IPS-20b (cell line): ENCODE measurements around the gene TBC1D14.
"Not testable (repeated sequence)": the region's sequence is repeated elsewhere in the genome, so short reads cannot be mapped to it uniquely, and the experiment has no call there.

ENCODE experiments used
- H3K27ac ChIP-seq: one replicate; pipeline ENCODE4 v1.5.1; 2013; ENCODE audit warnings: low read length
- H3K27me3 ChIP-seq: 2 replicates; pipeline ENCODE4 v1.6.1; 2013; ENCODE audit warnings: mild to moderate bottlenecking, low read length, inconsistent platforms; ENCODE audit not compliant: insufficient read depth
- H3K36me3 ChIP-seq: 2 replicates; pipeline ENCODE4 v1.6.1; 2013; ENCODE audit warnings: low read depth, mild to moderate bottlenecking, inconsistent platforms, low read length, moderate library complexity; ENCODE audit not compliant: insufficient read depth
- H3K4me1 ChIP-seq: 2 replicates; pipeline ENCODE4 v1.6.1; 2013; ENCODE audit warnings: mild to moderate bottlenecking, control low read depth, inconsistent platforms, low read length, moderate library complexity; ENCODE audit not compliant: insufficient read depth
- H3K4me3 ChIP-seq: 2 replicates; pipeline ENCODE4 v1.5.1; 2013; ENCODE audit warnings: mild to moderate bottlenecking, low read length, inconsistent platforms
- H3K9ac ChIP-seq: 2 replicates; pipeline ENCODE4 v1.6.1; 2013; ENCODE audit warnings: low read depth, mild to moderate bottlenecking, inconsistent platforms, low read length, moderate library complexity
- H3K9me3 ChIP-seq: 2 replicates; pipeline ENCODE4 v1.6.1; 2013; ENCODE audit warnings: mild to moderate bottlenecking, low read depth, low read length, inconsistent platforms; ENCODE audit not compliant: insufficient read depth

The TBC1D14 gene

DNA sequence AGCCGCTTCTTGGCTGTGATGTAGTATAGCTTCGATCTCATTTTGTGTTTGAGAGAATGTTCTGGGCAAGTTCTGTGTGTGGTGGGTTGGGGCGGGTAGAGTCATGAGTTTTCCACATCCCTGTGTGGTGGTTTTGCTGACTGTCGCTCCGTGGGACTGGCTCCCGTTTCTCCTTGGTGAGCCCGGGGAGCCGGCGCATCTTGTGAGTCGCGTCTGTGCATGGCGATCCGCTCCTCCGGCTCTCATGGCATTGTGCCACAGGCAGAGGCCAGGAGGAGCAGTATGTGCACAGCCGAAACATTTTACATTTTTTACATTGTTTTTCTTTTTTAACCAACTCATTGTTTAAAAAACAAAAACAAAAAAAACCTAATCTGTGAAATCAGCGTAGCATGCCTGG is 27.7 kb upstream of the TBC1D14 start:
- Histone ChIP-seq H3K27ac (no peak overlapping the region), H3K9me3 (no peaks in the 10 kb centered on the region), H3K4me3 (no peak overlapping the region), H3K27me3 (no peaks in the 10 kb centered on the region), H3K36me3 (peaks cover 56% of the 10 kb centered on the region), H3K4me1 (no peaks in the 10 kb centered on the region), H3K9ac (no peak overlapping the region)

DNA sequence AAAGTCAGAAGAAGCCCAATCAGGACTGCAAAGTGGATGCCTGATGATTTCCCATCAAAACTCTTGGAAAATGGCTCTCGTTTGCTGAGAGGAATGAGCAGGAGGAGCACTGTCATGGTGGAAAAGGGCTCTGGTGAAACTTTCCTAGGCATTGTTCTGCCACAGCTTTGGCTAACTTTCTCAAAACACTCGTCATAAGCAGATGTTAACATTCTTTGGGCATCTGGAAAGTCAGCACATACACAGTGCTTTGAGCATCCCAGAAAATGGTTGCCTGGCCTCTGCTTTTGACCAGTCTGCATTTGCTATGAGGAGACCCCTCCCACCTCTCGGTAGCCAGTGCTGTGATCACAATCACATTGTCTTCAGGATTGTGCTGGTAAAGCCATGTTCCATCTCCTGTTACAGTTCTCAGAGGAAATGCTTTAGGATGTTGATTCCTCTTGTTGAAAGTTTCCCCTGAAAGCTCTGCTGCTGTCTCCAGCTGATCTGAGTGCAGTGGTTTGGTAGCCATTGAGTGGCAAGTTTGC is 25.2 kb upstream of the TBC1D14 start:
- no peaks in the 10 kb centered on the region for H3K27me3 ChIP-seq
- H3K27ac ChIP-seq, result no peak overlapping the region
- H3K36me3 ChIP-seq, result peaks cover 35% of the 10 kb centered on the region
- no peak overlapping the region for H3K9ac ChIP-seq
- no peak overlapping the region for H3K4me3 ChIP-seq
- no peaks in the 10 kb centered on the region for H3K9me3 ChIP-seq
- no peaks in the 10 kb centered on the region for H3K4me1 ChIP-seq

DNA sequence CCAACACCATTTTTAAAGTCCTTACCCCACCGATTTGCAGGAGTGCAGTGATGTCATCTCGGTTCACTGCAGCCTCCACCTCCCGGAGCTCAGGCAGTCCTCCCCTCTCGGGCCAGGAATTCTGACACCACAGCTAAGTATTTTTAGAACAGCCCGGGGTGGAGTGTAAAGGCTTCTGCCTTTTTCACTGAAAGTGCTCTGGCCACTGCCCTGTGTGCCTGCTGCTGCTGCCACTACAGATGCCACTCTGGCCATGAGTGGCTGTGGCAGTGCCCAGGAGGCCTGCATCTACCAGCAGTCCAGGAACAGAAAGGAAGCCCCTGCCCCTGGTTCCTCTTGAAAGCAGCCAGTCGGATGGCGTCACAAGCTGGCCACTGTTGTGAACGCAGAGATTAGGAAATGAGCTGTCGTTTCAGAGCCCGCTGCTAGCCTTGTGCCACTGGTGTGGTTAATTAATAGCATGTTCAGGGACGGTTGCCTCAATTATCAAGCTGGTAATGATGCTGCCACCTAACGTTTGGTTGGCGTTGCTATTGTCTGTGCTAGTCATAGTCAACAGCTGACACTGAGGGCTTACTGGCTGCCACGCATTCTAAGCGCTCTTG is 23.6 kb upstream of the TBC1D14 start:
- Histone ChIP-seq H3K9ac (no peak overlapping the region), H3K36me3 (peaks cover 23% of the 10 kb centered on the region), H3K4me1 (no peaks in the 10 kb centered on the region), H3K27ac (no peak overlapping the region), H3K27me3 (no peaks in the 10 kb centered on the region), H3K9me3 (no peaks in the 10 kb centered on the region), H3K4me3 (no peak overlapping the region)

DNA sequence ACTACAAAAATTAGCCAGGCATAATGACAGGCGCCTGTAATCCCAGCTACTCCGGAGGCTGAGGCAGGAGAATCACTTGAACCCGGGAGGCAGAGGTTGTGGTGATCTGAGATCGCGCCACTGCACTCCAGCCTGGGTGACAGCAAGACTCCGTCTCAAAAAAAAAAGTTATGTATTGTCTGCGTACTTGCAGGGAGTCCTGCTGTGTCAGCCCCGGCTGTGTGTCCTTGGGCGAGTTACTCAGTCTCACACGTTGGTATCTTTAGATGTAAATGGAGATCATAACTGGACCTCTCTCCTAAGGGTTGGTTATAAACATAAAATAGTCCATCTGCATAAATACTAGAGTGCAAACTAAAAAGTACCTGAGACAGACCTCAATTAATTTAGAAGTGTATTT is 22.7 kb upstream of the TBC1D14 start:
- no peaks in the 10 kb centered on the region for H3K4me1 ChIP-seq
- H3K36me3 ChIP-seq, result peaks cover 14% of the 10 kb centered on the region; the same call in 1 of the 2 replicates
- no peak overlapping the region for H3K9ac ChIP-seq
- H3K27me3 ChIP-seq, result no peaks in the 10 kb centered on the region
- no peak overlapping the region for H3K27ac ChIP-seq
- no peak overlapping the region for H3K4me3 ChIP-seq
- no peaks in the 10 kb centered on the region for H3K9me3 ChIP-seq

DNA sequence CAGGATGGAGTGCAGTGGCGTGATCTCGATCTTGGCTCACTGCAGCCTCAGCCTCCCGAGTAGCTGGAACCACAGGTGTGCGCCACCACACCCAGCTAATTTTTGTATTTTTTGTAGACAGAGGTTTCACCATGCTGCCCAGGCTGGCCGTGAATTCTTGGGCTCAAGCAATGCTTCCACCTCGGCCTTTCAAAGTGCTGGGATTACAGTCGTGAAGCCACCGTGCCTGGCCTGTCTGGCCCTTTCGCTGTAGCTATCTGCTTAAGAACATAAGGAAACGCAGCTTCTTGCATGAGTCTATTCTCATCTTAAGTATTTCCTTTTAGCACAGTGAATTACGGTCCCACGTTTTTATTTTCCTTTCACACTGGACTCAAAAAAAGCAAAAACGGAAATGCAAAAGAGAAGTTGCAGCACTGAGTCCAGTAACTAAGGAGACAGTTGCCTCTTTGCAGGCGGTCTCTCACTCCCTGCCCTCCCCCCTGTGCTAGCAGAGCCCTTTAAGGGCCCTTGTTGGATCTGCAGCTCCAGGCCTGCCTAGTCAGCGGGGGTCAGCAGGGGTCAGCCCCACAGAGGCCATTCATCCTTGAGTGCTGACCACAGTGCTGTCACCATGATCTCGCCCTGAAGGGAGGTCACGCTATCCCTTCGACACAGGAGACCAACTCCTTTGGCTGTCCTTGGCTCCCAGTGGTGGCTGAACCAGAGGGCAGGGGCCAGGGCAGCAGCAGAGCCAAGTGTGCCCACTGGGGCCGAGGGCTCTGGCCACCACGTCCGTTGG is 21.8 kb upstream of the TBC1D14 start:
- peaks cover 5% of the 10 kb centered on the region; the same call in 1 of the 2 replicates for H3K36me3 ChIP-seq
- H3K4me1 ChIP-seq, result no peaks in the 10 kb centered on the region
- H3K9ac ChIP-seq, result no peak overlapping the region
- no peaks in the 10 kb centered on the region for H3K9me3 ChIP-seq
- no peak overlapping the region for H3K4me3 ChIP-seq
- H3K27me3 ChIP-seq, result no peaks in the 10 kb centered on the region
- no peak overlapping the region for H3K27ac ChIP-seq

DNA sequence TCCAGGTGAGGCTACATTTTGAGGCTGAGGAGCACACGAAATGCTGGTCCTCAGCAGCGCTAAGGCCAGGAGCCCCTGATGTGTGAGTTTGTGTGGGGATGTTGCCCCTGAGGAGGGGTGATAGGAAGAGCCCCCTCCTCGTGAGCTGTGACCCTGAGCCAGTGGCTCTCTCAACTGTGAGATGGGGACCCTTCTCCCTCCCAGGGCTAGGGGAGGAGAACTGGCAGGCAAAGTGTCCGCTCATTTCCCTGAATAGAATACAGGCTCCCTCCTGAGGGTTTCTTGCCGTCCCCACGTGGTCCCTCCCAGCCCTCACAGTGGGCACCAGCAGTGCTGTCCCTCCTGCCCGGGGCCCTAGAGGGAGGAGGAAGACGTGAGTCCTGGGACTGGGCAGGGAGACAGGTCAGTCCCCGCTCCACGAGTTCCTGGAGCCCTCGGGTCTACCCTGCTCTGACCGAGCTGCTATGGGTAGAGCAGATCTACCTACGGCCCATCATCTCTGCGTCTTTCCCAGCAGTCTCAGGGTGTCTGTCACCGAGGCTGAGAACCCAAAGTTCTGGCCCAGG is 21.0 kb upstream of the TBC1D14 start:
- no peak overlapping the region for H3K9ac ChIP-seq
- H3K4me3 ChIP-seq, result no peak overlapping the region
- no peaks in the 10 kb centered on the region for H3K9me3 ChIP-seq
- no peak overlapping the region for H3K27ac ChIP-seq
- no peaks in the 10 kb centered on the region for H3K27me3 ChIP-seq
- no peaks in the 10 kb centered on the region; the same call in 1 of the 2 replicates for H3K36me3 ChIP-seq
- no peaks in the 10 kb centered on the region for H3K4me1 ChIP-seq

DNA sequence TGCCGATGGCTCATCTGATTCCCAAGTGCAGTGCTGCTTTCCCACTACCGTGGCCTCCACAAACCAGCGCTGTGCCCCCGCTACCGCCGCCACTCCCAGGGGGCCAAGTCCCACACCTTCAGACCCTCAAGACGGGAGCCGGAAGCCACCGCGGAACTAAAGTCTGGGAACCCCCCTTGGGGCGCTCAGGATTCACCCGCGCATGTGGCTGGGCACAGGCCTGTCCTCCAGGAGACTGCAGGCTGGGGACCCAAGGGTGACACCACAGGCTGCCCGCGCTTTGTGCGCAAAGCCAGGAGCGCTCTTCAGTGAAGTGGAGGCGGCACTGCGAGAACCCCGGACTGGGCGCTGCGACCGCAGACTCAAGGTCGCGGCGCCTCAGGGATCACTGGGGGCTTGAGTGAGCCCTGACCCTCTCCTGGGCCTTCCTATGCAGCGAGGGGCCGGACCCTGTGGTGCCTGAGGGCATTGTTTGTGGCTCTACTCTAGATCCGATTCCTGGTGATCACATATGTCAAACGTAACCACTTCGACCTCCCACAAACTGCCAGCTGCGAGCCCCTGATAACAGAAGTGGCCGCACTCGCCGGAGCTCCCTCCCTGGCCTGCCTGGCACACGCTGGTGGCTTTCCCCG is 20.4 kb upstream of the TBC1D14 start:
- Histone ChIP-seq H3K27me3 (no peaks in the 10 kb centered on the region), H3K36me3 (no peaks in the 10 kb centered on the region), H3K9me3 (no peaks in the 10 kb centered on the region), H3K4me1 (no peaks in the 10 kb centered on the region), H3K4me3 (no peak overlapping the region), H3K27ac (no peak overlapping the region), H3K9ac (no peak overlapping the region)

DNA sequence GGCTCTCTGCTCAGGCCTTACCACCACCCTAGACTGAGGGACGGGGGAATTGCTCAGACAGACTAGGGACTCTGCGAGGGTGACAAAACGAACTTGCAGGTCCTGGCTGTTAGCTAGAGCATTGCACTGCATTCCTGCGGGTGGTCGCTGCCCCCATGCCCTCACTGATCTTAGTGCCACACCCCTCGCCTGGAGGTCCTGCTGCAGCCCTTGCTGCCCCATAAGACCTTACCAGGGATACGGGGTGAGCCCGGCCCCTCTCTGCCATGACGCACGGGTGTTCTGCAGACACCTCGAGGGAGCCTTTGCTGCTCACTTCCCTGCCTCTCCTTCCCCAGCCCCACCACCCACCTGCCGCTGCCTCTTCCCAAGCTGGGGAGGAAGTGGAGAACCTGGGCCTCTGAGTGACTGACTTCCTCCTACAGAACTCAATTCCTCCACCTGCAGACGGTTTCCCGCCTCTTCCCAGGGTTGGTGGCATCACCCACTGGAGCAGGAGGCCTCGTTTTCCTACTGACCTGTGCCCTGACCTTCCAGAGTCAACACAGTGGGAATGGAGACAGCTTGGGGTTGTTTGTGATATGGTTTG is 19.8 kb upstream of the TBC1D14 start:
- Histone ChIP-seq H3K36me3 (no peaks in the 10 kb centered on the region), H3K4me1 (no peaks in the 10 kb centered on the region), H3K9me3 (no peaks in the 10 kb centered on the region), H3K4me3 (no peak overlapping the region), H3K9ac (no peak overlapping the region), H3K27me3 (no peaks in the 10 kb centered on the region), H3K27ac (no peak overlapping the region)

DNA sequence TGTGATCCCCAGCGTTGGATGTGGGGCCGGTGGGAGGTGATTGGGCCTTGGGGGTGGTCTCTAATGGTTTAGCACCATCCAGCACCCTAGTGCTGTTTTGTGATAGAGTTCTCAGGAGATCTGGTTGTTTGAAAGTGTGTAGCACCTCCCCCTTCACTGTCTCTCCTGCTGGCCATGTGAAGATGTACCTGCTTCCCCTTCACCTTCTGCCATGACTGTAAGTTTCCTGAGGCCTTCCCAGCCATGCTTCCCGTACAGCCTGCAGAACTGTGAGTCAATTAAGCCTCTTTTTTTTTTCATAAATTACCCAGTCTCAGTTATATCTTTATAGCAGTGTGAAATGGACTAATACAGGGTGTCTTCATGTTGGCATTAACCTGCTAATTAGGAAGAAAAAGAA is 19.3 kb upstream of the TBC1D14 start:
- H3K9me3 ChIP-seq, result no peaks in the 10 kb centered on the region
- H3K9ac ChIP-seq, result no peak overlapping the region
- H3K4me3 ChIP-seq, result no peak overlapping the region
- H3K27me3 ChIP-seq, result no peaks in the 10 kb centered on the region
- H3K4me1 ChIP-seq, result no peaks in the 10 kb centered on the region
- no peak overlapping the region for H3K27ac ChIP-seq
- no peaks in the 10 kb centered on the region for H3K36me3 ChIP-seq

DNA sequence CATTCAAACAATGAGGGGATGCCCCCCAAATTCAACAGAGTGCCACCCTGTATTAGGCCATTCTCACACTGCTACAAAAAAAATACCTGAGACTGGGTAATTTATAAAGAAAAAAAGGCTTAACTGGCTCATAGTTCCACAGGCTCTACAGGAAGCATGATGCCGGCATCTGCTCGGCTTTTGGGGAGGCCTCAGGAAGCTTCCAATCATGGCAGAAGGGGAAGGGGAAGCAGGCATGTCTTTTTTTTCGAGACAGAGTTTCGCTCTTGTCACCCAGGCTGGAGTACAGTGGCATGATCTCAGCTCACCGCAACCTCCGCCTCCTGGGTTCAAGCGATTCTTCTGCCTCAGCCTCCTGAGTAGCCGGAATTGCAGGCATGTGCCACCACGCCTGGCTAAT is 18.7 kb upstream of the TBC1D14 start:
- H3K4me3 ChIP-seq, H3K36me3 ChIP-seq, H3K4me1 ChIP-seq, H3K27me3 ChIP-seq, H3K9ac ChIP-seq, H3K9me3 ChIP-seq, H3K27ac ChIP-seq: not testable (repeated sequence)

DNA sequence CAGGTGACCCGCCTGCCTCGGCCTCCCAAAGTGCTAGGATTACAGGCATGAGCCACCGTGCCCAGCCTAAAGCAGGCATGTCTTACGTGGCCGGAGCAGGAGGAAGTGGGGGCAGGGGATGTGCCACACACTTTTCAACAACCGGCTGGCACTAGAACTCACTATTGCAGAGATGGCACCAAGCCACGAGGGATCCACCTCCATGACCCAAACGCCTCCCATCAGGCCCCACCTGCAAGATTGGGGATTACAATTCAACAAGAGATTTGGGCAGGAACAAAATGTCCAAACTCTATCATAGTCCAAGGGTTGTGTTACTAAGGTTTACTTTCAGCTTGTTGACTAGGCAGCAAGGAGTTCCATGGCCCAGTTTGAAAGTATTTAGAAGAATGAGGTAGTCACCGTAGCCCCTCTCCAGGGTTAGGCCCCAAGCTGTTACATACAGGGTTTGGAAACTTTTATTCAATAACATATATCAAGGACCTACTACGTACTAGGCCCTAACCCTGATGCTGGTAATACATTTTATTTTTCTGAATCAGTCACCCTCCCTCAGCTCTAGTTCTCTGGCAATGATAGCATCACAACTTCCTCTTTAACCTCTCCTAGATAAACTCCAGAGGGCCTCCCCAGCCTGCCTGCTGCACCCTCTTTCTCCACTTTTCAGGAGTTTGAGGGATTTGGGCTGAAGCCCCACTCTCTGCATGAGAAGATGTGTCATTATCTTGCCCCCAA is 18.0 kb upstream of the TBC1D14 start:
- H3K4me3 ChIP-seq, result no peak overlapping the region
- no peaks in the 10 kb centered on the region for H3K27me3 ChIP-seq
- H3K27ac ChIP-seq, result no peak overlapping the region
- no peaks in the 10 kb centered on the region for H3K36me3 ChIP-seq
- no peaks in the 10 kb centered on the region for H3K9me3 ChIP-seq
- no peaks in the 10 kb centered on the region for H3K4me1 ChIP-seq
- no peak overlapping the region for H3K9ac ChIP-seq
